Measurements from ENCODE around the gene GSDME.

GSDME gene

GRCh38 chr7:24665564-24666294, 91.5 kb downstream of the GSDME start:
- Histone ChIP-seq H3K4me3 (replicated peaks; ENCODE audit: insufficient read depth, low read length) (no peak overlapping the region), H3K27me3 (ENCODE audit: insufficient read depth, poor library complexity, severe bottlenecking) (no peaks in the 10 kb centered on the region), H3K27ac (replicated peaks) (no peak overlapping the region)
- DNase-seq (ENCODE audit: low read depth in 1 of 2, low spot score in 1 of 2): peak; percentile 3 to 40
- TF ChIP-seq, protein P1, sequence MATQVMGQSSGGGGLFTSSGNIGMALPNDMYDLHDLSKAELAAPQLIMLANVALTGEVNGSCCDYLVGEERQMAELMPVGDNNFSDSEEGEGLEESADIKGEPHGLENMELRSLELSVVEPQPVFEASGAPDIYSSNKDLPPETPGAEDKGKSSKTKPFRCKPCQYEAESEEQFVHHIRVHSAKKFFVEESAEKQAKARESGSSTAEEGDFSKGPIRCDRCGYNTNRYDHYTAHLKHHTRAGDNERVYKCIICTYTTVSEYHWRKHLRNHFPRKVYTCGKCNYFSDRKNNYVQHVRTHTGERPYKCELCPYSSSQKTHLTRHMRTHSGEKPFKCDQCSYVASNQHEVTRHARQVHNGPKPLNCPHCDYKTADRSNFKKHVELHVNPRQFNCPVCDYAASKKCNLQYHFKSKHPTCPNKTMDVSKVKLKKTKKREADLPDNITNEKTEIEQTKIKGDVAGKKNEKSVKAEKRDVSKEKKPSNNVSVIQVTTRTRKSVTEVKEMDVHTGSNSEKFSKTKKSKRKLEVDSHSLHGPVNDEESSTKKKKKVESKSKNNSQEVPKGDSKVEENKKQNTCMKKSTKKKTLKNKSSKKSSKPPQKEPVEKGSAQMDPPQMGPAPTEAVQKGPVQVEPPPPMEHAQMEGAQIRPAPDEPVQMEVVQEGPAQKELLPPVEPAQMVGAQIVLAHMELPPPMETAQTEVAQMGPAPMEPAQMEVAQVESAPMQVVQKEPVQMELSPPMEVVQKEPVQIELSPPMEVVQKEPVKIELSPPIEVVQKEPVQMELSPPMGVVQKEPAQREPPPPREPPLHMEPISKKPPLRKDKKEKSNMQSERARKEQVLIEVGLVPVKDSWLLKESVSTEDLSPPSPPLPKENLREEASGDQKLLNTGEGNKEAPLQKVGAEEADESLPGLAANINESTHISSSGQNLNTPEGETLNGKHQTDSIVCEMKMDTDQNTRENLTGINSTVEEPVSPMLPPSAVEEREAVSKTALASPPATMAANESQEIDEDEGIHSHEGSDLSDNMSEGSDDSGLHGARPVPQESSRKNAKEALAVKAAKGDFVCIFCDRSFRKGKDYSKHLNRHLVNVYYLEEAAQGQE (IDR thresholded peaks at IDR 0.05; ENCODE audit: insufficient replicate concordance, low read depth): no peak
- TF ChIP-seq, protein P2, sequence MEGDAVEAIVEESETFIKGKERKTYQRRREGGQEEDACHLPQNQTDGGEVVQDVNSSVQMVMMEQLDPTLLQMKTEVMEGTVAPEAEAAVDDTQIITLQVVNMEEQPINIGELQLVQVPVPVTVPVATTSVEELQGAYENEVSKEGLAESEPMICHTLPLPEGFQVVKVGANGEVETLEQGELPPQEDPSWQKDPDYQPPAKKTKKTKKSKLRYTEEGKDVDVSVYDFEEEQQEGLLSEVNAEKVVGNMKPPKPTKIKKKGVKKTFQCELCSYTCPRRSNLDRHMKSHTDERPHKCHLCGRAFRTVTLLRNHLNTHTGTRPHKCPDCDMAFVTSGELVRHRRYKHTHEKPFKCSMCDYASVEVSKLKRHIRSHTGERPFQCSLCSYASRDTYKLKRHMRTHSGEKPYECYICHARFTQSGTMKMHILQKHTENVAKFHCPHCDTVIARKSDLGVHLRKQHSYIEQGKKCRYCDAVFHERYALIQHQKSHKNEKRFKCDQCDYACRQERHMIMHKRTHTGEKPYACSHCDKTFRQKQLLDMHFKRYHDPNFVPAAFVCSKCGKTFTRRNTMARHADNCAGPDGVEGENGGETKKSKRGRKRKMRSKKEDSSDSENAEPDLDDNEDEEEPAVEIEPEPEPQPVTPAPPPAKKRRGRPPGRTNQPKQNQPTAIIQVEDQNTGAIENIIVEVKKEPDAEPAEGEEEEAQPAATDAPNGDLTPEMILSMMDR (IDR thresholded peaks at IDR 0.05; ENCODE audit: insufficient read depth, low read length): no peak
- TF ChIP-seq POLR2AphosphoS5 (IDR thresholded peaks at IDR 0.05; ENCODE audit: low read depth) (no peak), SPI1 (IDR thresholded peaks at IDR 0.05; ENCODE audit: borderline replicate concordance, low read depth) (no peak), GABPA (IDR thresholded peaks at IDR 0.05; ENCODE audit: low read depth) (no peak)

DNA sequence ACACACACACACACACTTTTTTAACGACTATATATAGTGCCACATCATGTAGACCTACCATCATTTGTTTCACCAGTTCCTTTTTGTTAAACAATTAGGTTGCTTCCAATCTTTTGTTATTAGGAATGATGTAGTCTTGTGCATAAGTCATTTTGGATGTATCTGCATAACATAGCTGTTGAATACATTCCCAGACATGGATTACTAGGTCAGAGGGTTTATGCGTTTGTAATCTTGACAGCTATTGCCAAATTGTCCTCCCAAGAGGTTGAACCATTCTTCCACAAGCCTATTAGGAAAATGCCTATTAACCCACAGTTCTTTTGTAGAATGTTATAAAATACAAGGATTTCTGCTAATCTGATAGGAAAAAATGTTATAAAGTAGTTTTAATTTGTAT, 96.7 kb downstream of the GSDME start:
- H3K27me3 ChIP-seq (ENCODE audit: insufficient read depth, poor library complexity, severe bottlenecking): no peaks in the 10 kb centered on the region
- no peak overlapping the region for H3K4me3 ChIP-seq (replicated peaks; ENCODE audit: insufficient read depth, low read length)
- no peak overlapping the region for H3K27ac ChIP-seq (replicated peaks)
- DNase-seq (ENCODE audit: low read depth in 1 of 2, low spot score in 1 of 2): no peak
- TF ChIP-seq, protein P2 (IDR thresholded peaks at IDR 0.05; ENCODE audit: insufficient read depth, low read length): no peak
- TF ChIP-seq, protein P1 (IDR thresholded peaks at IDR 0.05; ENCODE audit: insufficient replicate concordance, low read depth): no peak
- TF ChIP-seq GABPA (IDR thresholded peaks at IDR 0.05; ENCODE audit: low read depth) (no peak), SPI1 (IDR thresholded peaks at IDR 0.05; ENCODE audit: borderline replicate concordance, low read depth) (no peak), POLR2AphosphoS5 (IDR thresholded peaks at IDR 0.05; ENCODE audit: low read depth) (no peak)

- TF ChIP-seq GABPA (IDR thresholded peaks at IDR 0.05; ENCODE audit: low read depth) (no peak), SPI1 (IDR thresholded peaks at IDR 0.05; ENCODE audit: borderline replicate concordance, low read depth) (no peak), POLR2AphosphoS5 (IDR thresholded peaks at IDR 0.05; ENCODE audit: low read depth) (no peak)
- TF ChIP-seq, protein P1 (IDR thresholded peaks at IDR 0.05; ENCODE audit: insufficient replicate concordance, low read depth): no peak
- TF ChIP-seq, protein P2 (IDR thresholded peaks at IDR 0.05; ENCODE audit: insufficient read depth, low read length): no peak
These were observed 97.8 kb downstream of the GSDME start for GRCh38 chr7:24659505-24659904.

More at GRCh38 chr7:24659505-24659904, 97.8 kb downstream of the GSDME start:
- DNase-seq (ENCODE audit: low read depth in 1 of 2, low spot score in 1 of 2): no peak
- H3K4me3 ChIP-seq (replicated peaks; ENCODE audit: insufficient read depth, low read length): no peak overlapping the region
- no peaks in the 10 kb centered on the region for H3K27me3 ChIP-seq (ENCODE audit: insufficient read depth, poor library complexity, severe bottlenecking)
- no peak overlapping the region for H3K27ac ChIP-seq (replicated peaks)

Measured in HL-60 (cell line).